GM21447 (cell line): Measurements from ENCODE around the gene LRRC28.
"Not testable (repeated sequence)": the region's sequence is repeated elsewhere in the genome, so short reads cannot be mapped to it uniquely, and the experiment has no call there.

ENCODE experiments used
- ATAC-seq: cut with Tn5 transposase; IDR thresholded peaks from one replicate; pipeline ENCODE4 v1.9.1; 2021; ENCODE audit not compliant: unreplicated experiment

The LRRC28 gene

GRCh38 chr15:99250857-99251841 is at the start of gene LRRC28:
LRRC28 (plus strand) TSS chr15:99251481; CDS start chr15:99255958, 4,477 bp downstream.
- peak; percentile 91 for ATAC-seq

DNA sequence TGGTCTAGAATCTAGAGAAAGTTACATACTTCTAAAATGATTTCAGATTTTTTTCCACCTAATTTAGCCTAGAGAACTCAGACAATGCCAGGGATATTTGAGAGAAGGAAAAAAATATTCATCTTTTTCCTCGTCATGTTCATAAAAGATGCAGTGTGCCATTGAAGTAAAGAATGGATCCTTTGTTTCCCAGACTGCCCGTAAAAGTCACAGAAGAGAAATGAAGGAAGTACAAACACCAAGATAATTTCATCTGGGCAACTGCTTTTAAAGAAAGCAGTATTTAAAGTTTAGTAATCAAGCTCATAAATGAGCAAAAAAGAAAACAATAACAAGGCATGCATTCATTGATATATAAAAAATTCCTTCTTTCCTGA is 49.1 kb upstream of the LRRC28 start:
- no peak for ATAC-seq

GRCh38 chr15:99207672-99208071 is 43.6 kb upstream of the LRRC28 start:
- ATAC-seq = no peak

DNA sequence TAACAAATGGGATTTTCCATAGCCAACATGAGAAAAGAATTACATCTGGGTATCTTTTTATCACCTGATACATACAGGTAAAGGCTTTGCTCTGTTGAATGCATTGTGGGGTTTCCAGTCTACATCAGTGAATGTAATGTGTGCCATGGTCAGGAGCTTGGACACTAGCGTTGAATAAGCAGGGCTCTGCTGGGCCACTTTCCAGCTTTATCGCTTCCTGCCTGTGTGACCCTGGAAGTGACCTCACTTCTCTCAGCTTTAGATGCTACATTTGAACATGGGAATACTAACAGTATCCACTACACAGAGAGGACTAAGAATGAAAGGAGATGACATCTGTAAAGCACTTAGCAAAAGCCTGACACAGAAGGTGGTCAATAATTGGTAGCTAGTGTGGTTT is 42.0 kb upstream of the LRRC28 start:
- no peak for ATAC-seq

DNA sequence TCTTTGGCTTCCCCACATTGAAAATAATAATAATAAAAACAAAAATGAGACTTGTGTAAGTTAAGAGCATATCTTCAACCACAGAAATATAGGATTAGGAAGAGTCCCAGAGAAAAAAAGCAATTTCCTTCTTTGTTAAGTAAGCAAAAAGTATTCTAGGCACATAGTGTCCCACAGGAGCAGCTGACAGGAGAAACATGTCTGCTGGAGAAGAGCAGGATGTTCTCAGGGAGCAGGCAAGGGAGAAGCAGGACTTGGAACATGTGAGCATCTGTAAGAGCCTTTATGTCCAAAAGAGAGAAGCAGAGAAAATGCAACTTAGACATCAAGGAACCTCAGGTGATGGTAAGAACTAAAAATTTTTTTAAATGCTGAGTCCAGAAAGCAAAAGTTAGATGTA is 40.9 kb upstream of the LRRC28 start:
- ATAC-seq = no peak

DNA sequence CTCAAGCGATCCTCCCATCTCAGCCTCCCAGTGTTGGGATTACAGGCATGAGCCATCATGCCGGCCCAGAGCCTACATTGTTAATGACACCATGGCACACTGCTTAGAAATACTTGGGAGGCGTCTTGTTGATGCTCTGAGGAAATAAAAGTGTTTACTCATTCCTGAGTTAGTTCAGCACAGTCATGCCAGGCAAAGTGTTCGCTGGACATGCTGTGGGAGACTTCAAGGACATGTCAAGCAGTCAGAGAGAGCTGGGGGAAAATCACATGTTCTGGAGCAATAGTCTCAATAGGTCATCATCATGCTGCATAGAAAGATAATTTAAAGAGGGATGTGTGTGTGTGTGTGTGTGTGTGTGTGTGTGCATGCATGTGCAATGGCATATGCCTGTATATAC is 39.4 kb upstream of the LRRC28 start:
- no peak for ATAC-seq

GRCh38 chr15:99212406-99212805 is 38.9 kb upstream of the LRRC28 start:
- no peak for ATAC-seq

GRCh38 chr15:99213187-99213811 is 38.0 kb upstream of the LRRC28 start:
- ATAC-seq = peak; percentile 82

GRCh38 chr15:99224372-99225214 is 26.7 kb upstream of the LRRC28 start:
- ATAC-seq = no peak

DNA sequence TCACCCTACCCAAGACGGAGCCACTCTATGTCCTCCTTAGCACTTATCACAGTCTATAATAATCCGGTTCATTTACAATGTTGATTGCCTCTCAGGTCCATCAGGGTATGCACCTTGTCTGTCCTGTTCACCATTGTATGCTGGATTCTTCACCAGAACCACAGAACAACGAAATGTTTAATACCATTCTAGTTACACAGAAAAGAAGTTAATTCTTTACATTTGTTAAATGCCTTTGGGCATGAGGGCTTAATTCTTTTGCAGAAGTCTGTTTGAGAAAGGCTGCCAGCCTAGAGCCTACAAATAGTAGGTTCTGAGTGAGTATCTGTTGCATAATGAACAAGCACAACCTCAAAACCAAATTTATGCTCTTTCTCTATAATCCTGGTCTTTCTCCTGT is 24.5 kb upstream of the LRRC28 start:
- ATAC-seq = no peak

DNA sequence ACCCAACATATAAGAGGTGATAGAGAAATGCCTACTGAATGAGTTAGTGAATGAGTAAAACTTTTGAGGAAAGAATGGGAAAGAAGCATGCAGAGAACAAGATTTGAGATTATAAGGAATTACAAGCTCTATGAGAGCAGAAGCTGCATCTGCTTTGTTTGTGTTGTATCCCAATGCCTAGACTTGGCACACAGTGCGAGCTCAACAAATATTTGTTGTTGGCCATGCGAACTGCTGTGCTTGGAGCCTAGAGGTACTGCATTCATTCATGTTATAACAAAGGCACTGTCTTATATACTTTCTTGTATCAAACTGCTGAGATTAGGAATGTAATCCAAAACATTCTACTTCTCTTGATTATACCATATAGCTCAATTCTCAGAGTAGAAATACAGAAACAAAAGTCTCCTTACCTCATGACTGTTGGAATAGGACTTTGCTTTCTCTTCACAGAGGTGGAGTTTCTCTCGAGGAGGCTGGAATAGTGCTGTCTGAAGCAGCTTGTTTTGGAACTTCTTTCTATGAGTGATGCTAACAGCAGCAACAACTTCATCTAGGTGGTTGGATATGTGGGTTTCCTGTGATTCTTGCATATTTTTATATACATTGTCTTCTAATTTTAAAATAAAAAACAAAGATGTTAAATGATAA is 23.0 kb upstream of the LRRC28 start:
- no peak for ATAC-seq

- ATAC-seq = no peak
These were observed 20.4 kb upstream of the LRRC28 start for GRCh38 chr15:99230867-99231266.

- ATAC-seq = no peak
These were observed 18.5 kb upstream of the LRRC28 start for GRCh38 chr15:99232740-99233139.

DNA sequence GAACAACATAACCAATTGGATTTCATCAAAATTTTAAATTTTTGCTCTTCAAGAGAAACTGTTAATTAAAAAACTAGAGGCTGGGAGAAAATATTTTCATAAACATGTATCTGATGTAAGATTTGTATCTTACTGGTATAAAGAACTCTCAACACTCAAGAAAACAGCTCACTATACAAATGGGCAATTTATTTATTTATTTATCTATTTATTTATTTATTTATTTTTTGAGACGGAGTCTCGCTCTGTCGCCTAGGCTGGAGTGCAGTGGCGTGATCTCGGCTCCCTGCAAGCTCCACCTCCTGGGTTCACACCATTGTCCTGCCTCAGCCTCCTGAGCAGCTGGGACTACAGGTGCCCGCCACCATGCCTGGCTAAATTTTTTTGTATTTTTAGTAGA is 17.1 kb upstream of the LRRC28 start:
- not testable (repeated sequence) for ATAC-seq

GRCh38 chr15:99238849-99239248 is 12.4 kb upstream of the LRRC28 start:
- no peak for ATAC-seq

- peak; percentile 95 for ATAC-seq
These were observed 11.6 kb upstream of the LRRC28 start for GRCh38 chr15:99239545-99240198.

DNA sequence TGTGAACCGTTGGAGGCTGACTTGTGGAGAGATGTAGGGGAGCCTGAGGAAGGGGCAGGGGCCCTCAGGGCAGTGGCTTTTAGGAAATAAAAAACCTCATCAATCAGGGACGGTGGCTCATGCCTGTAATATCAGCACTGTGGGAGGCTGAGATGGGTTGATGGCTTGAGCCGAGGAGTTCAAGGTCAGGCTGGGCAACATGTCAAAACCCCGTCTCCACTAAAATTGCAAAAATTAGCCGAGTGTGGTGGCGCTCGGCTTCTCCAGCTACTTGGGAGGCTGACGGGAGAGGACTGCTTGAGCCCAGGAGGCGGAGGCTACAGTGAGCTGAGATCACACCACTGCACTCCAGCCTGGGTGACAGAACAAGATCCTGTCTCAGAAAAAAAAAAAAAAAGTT is 9.5 kb upstream of the LRRC28 start:
- ATAC-seq = no peak

DNA sequence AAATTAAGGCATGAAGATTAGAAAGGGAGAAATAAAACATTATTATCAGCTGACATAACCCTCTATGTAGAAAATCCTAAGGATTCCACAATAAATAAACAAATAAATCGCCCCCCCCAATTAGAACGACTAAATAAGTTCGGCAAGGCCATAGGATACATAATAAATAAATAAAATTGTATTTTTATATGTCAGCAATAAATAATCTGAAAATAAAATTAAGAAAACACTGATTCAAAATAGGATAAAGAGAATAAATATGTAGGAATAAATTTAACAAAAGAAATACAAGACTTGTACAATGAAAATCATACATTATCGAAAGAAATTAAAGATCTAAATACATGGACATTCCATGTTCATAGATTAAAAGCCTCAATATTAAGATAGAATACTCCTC is 7.0 kb upstream of the LRRC28 start:
- no peak for ATAC-seq

DNA sequence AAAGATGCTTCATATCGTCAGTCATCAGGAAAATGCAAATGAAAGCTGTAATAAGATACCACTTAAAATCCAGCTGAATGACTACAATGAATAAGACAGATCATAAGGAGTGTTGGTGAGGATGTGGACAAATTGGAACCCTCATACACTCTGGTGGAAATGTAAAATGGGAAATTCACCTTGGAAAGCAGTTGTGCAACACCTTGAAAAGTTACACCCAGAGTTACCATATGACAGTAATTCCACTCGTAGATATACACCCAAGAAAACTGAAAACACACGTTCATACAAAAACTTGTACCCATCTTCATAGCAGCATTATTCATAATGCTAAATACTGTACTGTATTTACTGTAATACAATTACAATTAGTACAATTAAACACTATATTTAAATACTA is 4.2 kb upstream of the LRRC28 start:
- ATAC-seq = no peak

DNA sequence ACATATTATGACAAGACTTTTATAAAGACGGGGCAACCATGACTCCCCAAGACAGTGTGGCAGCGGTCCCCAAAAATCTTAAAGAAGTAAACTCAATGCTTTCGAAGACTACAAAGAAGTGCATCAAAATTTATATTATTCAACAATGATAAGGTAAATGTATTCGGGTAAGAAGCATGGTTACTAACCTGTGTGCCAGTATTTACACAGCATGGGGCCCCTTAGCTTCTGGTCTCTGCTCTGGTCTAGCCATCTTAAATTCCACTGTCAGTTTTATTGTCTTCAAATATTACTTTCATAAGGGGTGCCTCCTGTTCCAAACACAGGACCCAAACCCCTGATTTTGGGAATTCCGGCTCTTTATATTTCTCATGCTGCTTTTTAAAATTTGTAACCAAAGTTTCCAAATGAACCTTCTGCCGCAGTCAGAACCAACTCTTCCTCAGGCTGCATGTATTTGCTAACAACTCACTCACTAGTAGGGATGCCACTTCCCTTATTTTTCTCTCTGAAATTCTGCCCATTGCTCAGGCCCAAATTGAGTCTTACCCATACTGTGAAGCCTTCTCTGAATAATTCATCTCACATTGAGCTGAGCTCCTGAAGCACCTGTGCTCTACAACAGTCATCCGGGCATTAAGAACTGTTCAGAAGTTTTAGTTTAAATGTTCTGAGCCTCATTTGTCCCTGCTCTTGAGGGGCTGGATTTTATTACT is 3.1 kb upstream of the LRRC28 start:
- no peak for ATAC-seq
